Lower leg skin (tissue), 4 donors: ENCODE measurements around the gene CD8B2. TPM values are rescaled to one million over a fixed set of nuclear protein-coding genes. Genes with fewer than 3 reads are reported as not detected.

Experiments used
- DNase-seq, 2 donors: peaks; one replicate each; pipeline ENCODE4 v3.0.0-alpha.2; 2019; ENCODE audit warnings: low spot score in 2 of 2
- H3K4me3 ChIP-seq: fragments of 200-600 bp; sonication (generic); 2 replicates; pipeline ENCODE4 v1.5.1; 2017; ENCODE audit warnings: mild to moderate bottlenecking, low read depth; ENCODE audit not compliant: poor library complexity, severe bottlenecking
- CTCF ChIP-seq, 3 donors: fragments of 450-650 bp; IDR thresholded peaks; one replicate each; pipeline ENCODE4 v1.5.1; 2016; ENCODE audit warnings: antibody characterized with exemption in 3 of 3, mild to moderate bottlenecking in 3 of 3, moderate library complexity in 2 of 3
- POLR2A ChIP-seq, 2 donors: fragments of 450-650 bp; IDR thresholded peaks; one replicate each; pipeline ENCODE4 v1.6.1; 2016 to 2017; ENCODE audit warnings: antibody characterized with exemption in 2 of 2, mild to moderate bottlenecking in 1 of 2, moderate library complexity in 1 of 2
- WGBS, 2 donors: methylation state at CpG; one replicate each; pipeline ENCODE4 v1.1.5; 2018; 5-methylcytosine and 5-hydroxymethylcytosine counted together
- intact Hi-C: fragments of 100-400 bp; cut with DNase I; formaldehyde crosslinking; loops from one replicate; pipeline ENCODE4 v1.15.0; 2023; ENCODE audit warnings: low total_unique reads
- total RNA-seq, 4 donors: library from RNA; depleted of rRNA; stranded (reverse); fragments of >200 nt; gene quantifications; one replicate each; pipeline ENCODE4 v1.1.0, GENCODE V29; 2016

The CD8B2 gene
- total RNA-seq, 4 donors from 2014 or later: 0.13 to 0.17 TPM; not detected in 2

DNA sequence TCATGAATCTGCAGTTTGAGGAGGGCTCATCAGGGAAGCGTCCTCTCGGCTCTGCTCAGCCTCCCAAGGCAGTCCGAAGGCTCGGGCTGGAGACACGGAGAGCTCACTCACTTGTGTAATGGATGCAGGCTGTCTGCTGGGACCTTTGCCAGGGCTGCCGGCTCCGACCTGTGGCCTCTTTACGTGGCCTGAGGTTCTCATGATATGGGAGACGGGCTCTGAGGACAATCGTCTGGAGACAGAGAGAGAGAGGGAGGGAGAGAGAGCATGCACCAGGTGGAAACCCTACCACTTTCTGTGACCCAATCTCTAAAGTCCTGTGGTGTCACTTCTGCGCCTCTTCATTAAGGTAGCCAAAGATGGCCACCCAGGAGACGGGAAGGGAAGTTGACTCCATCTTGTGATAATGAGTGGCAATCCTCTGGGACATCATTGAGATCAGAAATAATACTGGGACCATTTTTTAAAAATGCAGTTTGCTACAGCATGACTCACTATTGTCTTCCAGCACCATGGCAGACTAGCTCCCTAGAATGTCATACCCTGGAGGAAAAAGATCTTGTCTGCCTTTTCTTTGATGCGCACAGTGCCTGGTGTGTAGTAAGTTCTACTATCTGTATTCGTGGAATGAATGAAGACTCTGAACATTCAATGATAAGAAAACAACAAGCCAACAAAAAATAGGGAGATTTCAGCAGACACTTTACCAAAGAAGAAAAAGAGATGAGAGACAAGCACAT lies 60.2 kb downstream of the CD8B2 start:
- intact Hi-C loops: no loop called here
- TF ChIP-seq CTCF (IDR thresholded peaks at IDR 0.05) (no peak), POLR2A (IDR thresholded peaks at IDR 0.05) (no peak)
- no peak for DNase-seq
- WGBS, 2 donors: 58 to 63% methylated on average over 14 of the region's 14 CpGs
- no peak overlapping the region for H3K4me3 ChIP-seq

DNA sequence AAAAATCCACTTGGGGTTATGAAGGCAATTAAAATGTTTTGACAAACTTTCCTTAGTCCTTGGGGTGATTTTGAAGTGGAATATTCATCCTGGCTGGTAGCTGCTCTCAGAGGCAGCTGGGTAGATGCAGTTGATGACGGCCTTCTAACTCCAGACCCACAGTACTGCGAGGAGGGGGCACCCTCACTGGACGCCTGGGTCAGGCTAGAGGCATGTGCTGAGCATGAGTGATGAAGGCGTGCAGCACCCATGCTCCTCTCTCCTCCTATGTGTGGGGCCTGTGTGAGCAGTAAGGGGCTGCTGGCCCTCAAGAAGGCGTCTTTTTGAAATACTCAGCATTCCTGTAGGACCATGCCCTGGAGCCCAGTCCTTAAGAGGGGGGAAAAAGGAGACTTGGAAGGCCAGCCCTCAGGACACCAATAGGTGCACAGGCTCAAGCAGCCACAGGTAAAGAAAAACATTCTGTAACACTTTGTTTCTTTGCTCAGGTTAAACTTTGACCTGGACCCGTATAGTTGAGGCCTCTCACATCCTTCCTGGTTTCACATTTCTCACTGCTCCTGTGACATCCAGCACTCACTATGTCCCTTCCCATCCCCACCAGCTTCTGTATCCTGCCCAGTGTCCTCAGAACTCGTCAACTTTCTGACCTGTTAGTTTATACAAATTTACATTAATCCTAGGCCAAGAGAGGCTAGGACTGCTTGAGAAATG lies 64.4 kb downstream of the CD8B2 start:
- no peak overlapping the region for H3K4me3 ChIP-seq
- no peak for TF ChIP-seq CTCF (IDR thresholded peaks at IDR 0.05)
- TF ChIP-seq POLR2A (IDR thresholded peaks at IDR 0.05): no peak
- intact Hi-C loops: no loop called here
- peak in 1 of 2 donors; percentile 14 for DNase-seq
- WGBS, 2 donors: 71 to 76% methylated on average over 7 of the region's 7 CpGs

- WGBS, 2 donors: 61 to 65% methylated on average over 6 of the region's 6 CpGs
- intact Hi-C loops: no loop called here
- no peak overlapping the region for H3K4me3 ChIP-seq
- DNase-seq: peak in 1 of 2 donors; percentile 4
- TF ChIP-seq POLR2A (IDR thresholded peaks at IDR 0.05) (no peak), CTCF (IDR thresholded peaks at IDR 0.05) (no peak)
These were observed 65.8 kb downstream of the CD8B2 start for GRCh38 chr2:106552921-106553320.

DNA sequence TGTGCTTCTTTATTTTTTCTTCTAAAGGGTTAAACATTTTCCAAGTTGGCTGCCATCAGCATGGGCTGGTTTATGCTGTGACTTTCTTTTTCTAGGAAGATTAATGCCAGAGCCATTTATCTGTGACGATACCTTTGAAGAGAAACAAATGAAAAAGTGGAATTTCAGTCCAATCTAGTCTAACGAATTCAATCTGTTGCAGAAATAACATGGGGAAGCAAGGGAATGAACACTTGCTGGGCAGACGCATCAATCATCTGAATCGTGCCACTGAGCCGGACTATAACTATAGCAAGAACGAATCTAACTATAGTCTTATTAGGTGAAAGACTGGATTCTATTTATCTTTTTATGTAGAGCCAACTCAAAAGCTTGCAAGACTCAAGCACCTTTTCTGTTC lies 66.2 kb downstream of the CD8B2 start:
- TF ChIP-seq POLR2A (IDR thresholded peaks at IDR 0.05) (no peak), CTCF (IDR thresholded peaks at IDR 0.05) (no peak)
- no peak overlapping the region for H3K4me3 ChIP-seq
- peak in 1 of 2 donors; percentile 14 for DNase-seq
- intact Hi-C loops: no loop called here
- WGBS, 2 donors: 63 to 72% methylated on average over 6 of the region's 6 CpGs

DNA sequence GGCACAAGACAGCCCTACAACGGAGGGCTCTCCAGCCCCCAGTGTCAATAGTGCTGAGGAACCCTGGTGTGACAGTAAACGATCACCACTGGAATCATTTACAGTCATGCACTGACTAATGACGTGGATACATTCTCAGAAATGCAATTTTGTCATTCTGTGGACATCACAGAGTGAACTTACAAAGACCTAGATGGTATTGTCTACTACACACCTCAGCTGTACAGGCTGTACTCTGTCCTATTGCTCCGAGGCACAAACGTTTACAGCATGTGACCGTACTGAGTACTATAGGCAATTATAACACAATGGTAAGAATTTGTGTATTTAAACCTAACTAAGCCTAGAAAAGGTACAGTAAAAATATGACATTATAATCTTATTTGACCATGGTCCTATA lies 67.2 kb downstream of the CD8B2 start:
- TF ChIP-seq POLR2A (IDR thresholded peaks at IDR 0.05) (no peak), CTCF (IDR thresholded peaks at IDR 0.05) (no peak)
- no peak overlapping the region for H3K4me3 ChIP-seq
- WGBS, 2 donors: 83% methylated on average over 6 of the region's 6 CpGs
- DNase-seq: peak in 1 of 2 donors; percentile 21
- intact Hi-C loops: no loop called here
